HG03175 (cell line): ENCODE measurements around the gene SLC44A5.
"Not testable (repeated sequence)": the region's sequence is repeated elsewhere in the genome, so short reads cannot be mapped to it uniquely, and the experiment has no call there.

Source experiments
- ATAC-seq: cut with Tn5 transposase; IDR thresholded peaks from one replicate; pipeline ENCODE4 v1.9.1; 2021; ENCODE audit warnings: mild to moderate bottlenecking, moderate library complexity; ENCODE audit not compliant: unreplicated experiment

SLC44A5 gene

DNA sequence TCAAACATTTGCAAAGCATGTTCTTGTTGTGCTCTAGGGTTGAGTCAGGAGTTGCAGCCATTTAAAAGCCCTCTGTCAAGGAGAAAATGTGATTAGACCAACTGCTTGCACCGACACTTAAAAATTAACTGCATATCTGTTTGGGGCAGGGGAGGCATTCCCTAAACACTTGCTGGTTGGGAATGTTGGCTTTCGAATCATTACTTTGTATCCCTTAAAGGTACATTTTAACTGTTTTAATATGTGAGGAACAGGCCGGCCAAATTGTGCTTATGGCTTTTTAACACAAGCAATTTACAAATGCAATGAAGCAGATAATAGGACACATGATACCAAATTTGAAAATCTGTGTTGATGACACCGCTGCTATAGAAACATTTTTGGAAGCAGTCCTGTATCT lies 317.6 kb downstream of the SLC44A5 start:
- ATAC-seq, result no peak

DNA sequence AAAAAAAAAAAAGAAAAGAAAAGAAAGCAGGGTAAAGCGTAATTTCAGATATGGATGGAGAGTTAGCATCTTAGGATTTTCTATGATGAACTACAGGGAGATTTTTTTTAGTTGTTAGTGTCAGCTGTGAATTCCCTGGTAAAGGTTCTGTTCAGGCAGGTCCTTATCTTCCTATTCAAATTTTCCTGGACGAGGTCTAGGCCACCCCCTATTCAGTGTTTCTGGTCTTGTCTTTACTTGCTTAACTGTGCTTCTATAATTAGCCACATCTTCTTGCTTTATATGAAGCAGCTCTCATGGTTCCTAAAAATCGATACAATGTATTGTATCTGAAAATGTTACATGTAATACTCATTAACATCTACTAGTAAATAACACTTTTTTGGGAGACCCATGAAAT lies 318.9 kb downstream of the SLC44A5 start:
- ATAC-seq, result no peak

DNA sequence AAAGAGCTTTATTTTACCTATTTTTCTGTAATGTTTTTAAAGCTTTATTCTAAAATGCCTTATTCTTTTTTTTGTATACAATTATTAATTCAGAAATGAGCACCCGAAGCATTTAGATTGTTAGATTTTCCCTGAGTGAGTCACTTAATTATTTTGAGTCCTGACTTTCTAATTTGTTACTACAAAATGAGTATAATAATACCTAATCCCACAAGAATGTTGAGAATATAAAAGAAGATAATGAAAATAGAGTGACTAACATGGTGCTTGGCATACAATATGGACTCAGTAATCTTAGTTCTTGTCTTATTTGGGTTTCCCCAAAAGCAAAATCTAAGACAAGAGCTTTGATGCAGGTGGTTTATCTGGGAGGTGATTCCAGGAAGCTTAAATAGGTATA lies 334.5 kb downstream of the SLC44A5 start:
- ATAC-seq, result no peak

DNA sequence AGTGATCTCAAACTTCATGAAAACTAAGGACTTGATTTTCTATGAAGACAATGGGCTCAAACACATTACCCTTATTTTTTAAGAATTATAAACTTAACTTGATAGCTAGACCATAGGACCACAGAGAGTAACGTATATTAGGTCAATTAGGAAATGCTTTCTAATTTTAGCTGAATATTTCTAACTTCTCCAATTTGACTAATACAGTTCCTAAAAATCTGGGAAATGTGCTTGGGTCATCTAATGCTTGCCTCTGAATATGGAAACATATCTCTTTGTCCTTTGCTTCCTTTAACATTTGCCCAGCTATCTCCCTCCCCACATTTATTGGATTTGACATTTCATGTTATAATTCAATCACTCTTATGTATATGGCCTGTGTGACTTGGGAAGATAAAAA lies 335.3 kb downstream of the SLC44A5 start:
- ATAC-seq, result no peak

DNA sequence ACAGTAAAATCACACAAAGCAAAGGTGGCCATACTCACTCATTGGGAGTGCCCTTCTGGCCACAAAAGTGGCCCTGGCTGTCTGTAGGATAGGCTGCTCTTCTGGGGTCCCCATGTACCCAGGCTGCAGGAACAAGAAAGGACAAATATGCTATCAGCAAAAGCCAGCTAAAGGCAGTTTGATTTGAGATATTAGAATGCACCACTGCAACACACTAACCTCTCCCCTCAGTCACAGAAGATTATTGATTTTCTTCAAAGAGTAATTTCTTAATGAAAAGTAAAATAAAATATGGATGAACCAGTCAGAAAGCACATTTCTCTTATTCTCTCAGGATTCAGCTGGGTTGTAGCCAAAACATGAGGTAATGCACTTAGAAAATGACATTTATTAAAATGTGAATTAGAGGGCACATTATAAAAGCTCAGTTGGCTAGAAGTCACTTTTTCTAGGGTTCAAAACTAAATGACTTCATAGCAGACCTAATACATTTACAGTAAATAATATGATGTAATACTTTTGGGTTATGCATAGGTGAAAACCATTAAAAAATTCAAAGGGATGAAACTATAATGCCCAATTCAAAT lies 335.9 kb downstream of the SLC44A5 start:
- ATAC-seq, result no peak

DNA sequence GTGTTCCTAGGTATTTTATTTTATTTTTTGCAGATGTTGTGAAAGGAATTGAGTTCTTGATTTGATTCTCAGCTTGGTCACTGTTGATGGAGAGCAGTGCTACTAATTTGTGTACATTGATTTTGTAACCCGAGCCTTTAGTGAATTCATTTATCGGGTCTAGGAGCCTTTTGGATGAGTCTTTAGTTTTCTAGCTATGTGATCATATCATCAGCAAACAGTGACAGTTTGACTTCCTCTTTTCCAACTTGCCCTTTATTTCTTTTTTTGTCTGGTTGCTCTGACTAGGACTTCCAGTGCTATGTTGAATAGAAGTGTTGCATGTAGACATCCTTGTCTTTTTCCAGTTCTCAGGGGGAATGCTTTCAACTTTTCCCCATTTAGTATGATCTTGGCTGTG lies 337.8 kb downstream of the SLC44A5 start:
- no peak for ATAC-seq

GRCh38 chr1:75265792-75266191 lies 345.1 kb downstream of the SLC44A5 start:
- peak; percentile 89 for ATAC-seq

DNA sequence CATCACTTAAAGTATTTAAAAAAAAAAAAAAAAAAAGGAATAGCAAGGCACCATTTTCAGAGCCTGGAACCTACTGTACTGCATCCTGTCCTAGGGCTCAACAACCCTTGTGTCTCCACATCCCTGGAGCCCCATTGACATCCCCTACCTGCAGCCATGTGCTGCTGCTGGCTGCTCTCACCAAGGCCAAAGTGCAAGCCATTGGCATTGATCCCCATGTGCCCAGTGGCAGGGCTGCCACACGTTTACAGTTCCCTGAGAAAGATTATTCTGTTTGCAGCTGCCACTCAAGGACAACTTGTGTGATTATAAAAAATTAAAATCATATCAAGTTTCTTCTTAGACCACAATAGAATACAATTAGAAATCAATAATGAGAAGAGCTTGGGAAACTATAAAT lies 346.8 kb downstream of the SLC44A5 start:
- no peak for ATAC-seq

DNA sequence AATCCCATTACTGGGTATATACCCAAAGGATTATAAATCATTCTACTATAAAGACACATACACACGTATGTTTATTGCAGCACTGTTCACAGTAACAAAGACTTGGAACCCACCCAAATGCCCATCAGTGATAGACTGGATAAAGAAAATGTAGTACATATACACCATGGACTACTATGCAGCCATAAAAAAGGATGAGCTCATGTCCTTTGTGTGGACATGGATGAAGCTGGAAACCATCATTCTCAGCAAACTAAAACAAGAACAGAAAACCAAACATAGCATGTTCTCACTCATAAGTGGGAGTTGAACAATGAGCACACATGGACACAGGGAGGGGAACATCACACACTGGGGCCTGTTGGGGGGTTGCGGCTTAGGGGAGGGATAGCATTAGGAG lies 347.3 kb downstream of the SLC44A5 start:
- ATAC-seq, result not testable (repeated sequence)

- ATAC-seq, result not testable (repeated sequence)
These were observed 349.0 kb downstream of the SLC44A5 start for GRCh38 chr1:75261946-75262345.

DNA sequence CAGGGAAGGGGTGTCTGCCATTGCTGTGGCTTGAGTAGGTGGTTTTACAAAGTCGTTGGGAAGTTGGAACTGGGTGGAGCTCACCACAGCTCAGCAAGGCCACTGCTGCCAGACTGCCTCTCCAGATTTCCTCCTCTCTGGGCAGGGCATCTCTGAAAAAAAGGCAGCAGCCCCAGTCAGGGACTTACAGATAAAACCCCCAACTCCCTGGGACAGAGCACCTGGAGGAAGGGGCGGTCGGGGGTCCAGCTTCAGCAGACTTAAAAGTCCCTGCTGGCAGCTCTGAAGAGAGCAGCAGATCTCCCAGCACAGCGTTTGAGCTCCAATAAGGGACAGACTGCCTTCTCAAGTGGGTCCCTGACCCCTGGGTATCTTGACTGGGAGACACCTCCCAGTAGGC lies 352.6 kb downstream of the SLC44A5 start:
- ATAC-seq, result no peak

DNA sequence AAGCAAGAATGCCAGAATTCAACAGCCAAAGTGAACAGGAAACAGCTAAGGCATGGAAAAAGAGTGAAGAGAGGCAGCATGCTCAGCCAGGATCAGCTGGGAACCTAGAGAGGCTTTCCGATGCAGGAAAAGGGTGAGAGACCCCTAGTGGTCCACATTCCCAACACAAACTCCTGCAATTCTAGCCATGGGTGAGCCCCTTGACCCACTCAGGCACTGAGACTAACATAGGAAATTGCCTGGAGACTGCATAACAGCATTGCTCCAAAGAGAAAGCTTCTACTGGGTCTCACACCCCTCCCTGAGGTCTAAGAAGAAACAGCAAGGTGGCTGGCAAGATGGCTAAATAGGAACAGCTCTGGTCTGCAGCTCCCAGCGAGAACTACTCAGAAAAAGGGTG lies 353.5 kb downstream of the SLC44A5 start:
- ATAC-seq, result no peak

- ATAC-seq, result not testable (repeated sequence)
These were observed 360.8 kb downstream of the SLC44A5 start for GRCh38 chr1:75250114-75250513.

DNA sequence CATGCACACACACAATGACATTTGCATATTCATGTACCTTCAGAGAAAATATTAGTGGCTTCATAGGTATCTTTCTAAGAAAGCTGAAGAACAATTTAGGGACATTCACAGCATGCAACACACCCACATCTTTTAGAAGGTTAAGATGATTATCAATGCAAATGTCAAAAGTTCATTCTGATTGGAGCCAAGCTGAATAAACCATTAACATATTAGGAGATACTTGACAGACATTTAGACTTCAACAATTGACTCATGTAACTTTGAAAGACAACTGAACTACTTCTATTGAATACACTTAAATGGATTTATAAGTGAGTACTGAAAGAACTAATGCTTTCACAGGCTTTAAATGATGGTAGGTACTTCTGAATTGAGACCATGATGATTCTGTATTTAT lies 365.7 kb downstream of the SLC44A5 start:
- ATAC-seq, result no peak

GRCh38 chr1:75243124-75243523 lies 367.8 kb downstream of the SLC44A5 start:
- ATAC-seq, result no peak

GRCh38 chr1:75237316-75237715 lies 373.6 kb downstream of the SLC44A5 start:
- no peak for ATAC-seq

DNA sequence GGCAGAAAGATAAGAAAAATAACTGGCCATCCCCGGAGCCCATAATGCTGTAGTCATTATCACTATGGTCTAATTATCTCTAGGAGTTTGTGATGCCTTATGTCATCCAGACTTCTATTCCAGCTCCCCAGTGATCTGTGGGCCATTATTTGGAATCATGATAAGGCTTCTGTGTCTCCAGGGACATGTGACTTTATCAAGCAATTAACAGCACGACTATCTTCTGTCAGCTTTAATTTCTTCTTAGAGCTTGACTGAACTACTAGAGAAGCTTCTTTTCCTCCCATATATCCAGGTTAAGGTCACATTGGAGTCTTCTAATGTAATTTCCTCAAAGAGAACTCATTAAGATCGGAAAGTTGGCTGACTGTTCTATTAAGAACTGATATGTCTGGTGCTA lies 376.4 kb downstream of the SLC44A5 start:
- no peak for ATAC-seq

- ATAC-seq, result peak; percentile 95
These were observed 377.5 kb downstream of the SLC44A5 start for GRCh38 chr1:75233302-75233929.

DNA sequence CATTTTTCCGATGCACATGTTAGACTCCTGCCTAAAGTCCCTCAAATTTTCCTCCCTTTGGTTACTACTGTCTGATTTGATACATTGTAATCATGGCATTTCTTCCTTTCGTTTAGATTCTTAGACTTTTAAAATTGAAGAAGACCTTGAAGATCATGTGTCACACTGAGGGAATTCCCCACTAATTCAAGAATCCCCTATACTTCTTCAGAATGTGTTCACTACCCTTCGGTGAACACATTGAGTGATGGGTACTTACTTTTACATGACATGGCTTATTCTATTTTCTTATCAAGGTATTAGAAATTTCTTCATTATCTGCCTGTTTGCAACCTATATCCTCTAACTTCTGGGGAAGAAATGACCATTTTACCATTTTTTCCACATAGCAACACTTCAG lies 390.8 kb downstream of the SLC44A5 start:
- no peak for ATAC-seq

GRCh38 chr1:75214017-75214416 lies 396.9 kb downstream of the SLC44A5 start:
- ATAC-seq, result no peak

DNA sequence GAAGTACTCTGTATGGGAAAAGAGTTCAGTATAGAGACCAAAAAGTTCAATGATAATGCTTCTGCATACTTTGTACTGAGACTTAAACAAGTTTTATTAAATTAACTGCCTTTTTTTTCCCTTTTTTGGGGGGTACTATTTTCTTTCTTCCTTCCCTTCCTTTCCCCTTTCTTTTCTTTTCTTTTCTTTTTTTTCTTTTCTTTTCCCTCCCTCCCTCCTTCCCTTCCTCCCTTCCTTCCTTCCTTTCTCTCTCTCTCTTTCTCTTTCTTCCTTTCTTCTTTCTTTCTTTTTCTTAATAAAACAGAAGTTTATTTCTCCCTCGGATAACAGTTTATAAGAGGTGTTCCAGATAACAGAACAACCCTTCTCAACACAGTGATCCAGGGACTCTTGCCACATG lies 399.3 kb downstream of the SLC44A5 start:
- ATAC-seq, result no peak

GRCh38 chr1:75208862-75209261 lies 402.1 kb downstream of the SLC44A5 start:
- no peak for ATAC-seq
